Ovary (tissue), 3 donors: ENCODE data around the gene ANKRD23.

Source experiments
- CTCF ChIP-seq, 3 donors: fragments of 450-650 bp in 2 of 3; fragments of 200-600 bp in 1 of 3; IDR thresholded peaks; one replicate each; pipeline versions ENCODE4 v1.5.1 to v1.8.0; 2016 to 2022; ENCODE audit warnings: antibody characterized with exemption in 3 of 3, mild to moderate bottlenecking in 1 of 3
- POLR2A ChIP-seq: fragments of 450-650 bp; IDR thresholded peaks from one replicate; pipeline ENCODE4 v1.6.1; 2017; ENCODE audit warnings: antibody characterized with exemption, mild to moderate bottlenecking, moderate library complexity
- donor health status: DM: no; HTN: no; CAD: no.

- TF ChIP-seq CTCF (IDR thresholded peaks at IDR 0.05) (no peak), POLR2A (no peak)
Measured at GRCh38 chr2:96822786-96823185, 21.0 kb downstream of the ANKRD23 start.
